22Rv1 (cell line): ENCODE data around the gene WWTR1.

Experiments used
- ZFX ChIP-seq: fragments of 450-650 bp; IDR thresholded peaks from 2 replicates; pipeline ENCODE4 v1.6.1; 2017; ENCODE audit warnings: antibody characterized with exemption, borderline replicate concordance
- TF ChIP-seq, protein P1 (sequence below): fragments of 450-650 bp; IDR thresholded peaks from 2 replicates; pipeline ENCODE4 v1.5.1; 2017; ENCODE audit warnings: mild to moderate bottlenecking

GRCh38 chr3:149545049-149545448 lies 112.8 kb downstream of the WWTR1 start:
- TF ChIP-seq, protein P1, sequence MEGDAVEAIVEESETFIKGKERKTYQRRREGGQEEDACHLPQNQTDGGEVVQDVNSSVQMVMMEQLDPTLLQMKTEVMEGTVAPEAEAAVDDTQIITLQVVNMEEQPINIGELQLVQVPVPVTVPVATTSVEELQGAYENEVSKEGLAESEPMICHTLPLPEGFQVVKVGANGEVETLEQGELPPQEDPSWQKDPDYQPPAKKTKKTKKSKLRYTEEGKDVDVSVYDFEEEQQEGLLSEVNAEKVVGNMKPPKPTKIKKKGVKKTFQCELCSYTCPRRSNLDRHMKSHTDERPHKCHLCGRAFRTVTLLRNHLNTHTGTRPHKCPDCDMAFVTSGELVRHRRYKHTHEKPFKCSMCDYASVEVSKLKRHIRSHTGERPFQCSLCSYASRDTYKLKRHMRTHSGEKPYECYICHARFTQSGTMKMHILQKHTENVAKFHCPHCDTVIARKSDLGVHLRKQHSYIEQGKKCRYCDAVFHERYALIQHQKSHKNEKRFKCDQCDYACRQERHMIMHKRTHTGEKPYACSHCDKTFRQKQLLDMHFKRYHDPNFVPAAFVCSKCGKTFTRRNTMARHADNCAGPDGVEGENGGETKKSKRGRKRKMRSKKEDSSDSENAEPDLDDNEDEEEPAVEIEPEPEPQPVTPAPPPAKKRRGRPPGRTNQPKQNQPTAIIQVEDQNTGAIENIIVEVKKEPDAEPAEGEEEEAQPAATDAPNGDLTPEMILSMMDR, result no peak
- no peak for TF ChIP-seq ZFX
